Suprapubic skin (tissue), 3 donors: Measurements from ENCODE around the gene ZNF268.

Experiments used
- CTCF ChIP-seq, 2 donors: fragments of 200-600 bp in 1 of 2; fragments of 450-650 bp in 1 of 2; sonication (generic) in 1 of 2; IDR thresholded peaks; one replicate each; pipeline ENCODE4 v1.5.1; 2016 to 2019; ENCODE audit warnings: antibody characterized with exemption in 2 of 2, mild to moderate bottlenecking in 1 of 2, moderate library complexity in 1 of 2
- EP300 ChIP-seq: sonication (generic); formaldehyde crosslinking; IDR thresholded peaks from one replicate; pipeline ENCODE4 v1.6.1; 2017; ENCODE audit warnings: antibody characterized with exemption
- POLR2A ChIP-seq, 2 donors: fragments of 450-650 bp; IDR thresholded peaks; one replicate each; pipeline ENCODE4 v1.6.1; 2017; ENCODE audit warnings: antibody characterized with exemption in 2 of 2, mild to moderate bottlenecking in 2 of 2, moderate library complexity in 2 of 2

GRCh38 chr12:133236144-133236543 is 54.8 kb downstream of the ZNF268 start:
- no peak for TF ChIP-seq CTCF (IDR thresholded peaks at IDR 0.05)
- no peak for TF ChIP-seq EP300
- no peak for TF ChIP-seq POLR2A (IDR thresholded peaks at IDR 0.05)
